Ishikawa (cell line): ENCODE data around the gene SLC18B1.

Experiments used
- CEBPB ChIP-seq: IDR thresholded peaks from 2 replicates; pipeline ENCODE4 v1.6.1; 2012
- CREB1 ChIP-seq: IDR thresholded peaks from 2 replicates; pipeline ENCODE4 v1.6.1; 2012; ENCODE audit warnings: low read depth
- EGR1 ChIP-seq: IDR thresholded peaks from 2 replicates; pipeline ENCODE4 v1.6.1; 2012
- EP300 ChIP-seq: IDR thresholded peaks from 2 replicates; pipeline ENCODE4 v1.6.1; 2012; ENCODE audit warnings: borderline replicate concordance
- FOXM1 ChIP-seq: IDR thresholded peaks from 2 replicates; pipeline ENCODE4 v1.6.1; 2012; ENCODE audit warnings: low read depth, borderline replicate concordance
- MAX ChIP-seq: IDR thresholded peaks from 2 replicates; pipeline ENCODE4 v1.6.1; 2012
- NFIC ChIP-seq: IDR thresholded peaks from 2 replicates; pipeline ENCODE4 v1.6.1; 2012
- RAD21 ChIP-seq: IDR thresholded peaks from 2 replicates; pipeline ENCODE4 v1.6.1; 2012; ENCODE audit warnings: low read depth
- TAF1 ChIP-seq: IDR thresholded peaks from 2 replicates; pipeline ENCODE4 v1.6.1; 2012; ENCODE audit warnings: low read depth, mild to moderate bottlenecking
- TCF12 ChIP-seq: IDR thresholded peaks from 2 replicates; pipeline ENCODE4 v1.6.1; 2012; ENCODE audit warnings: low read depth
- TEAD4 ChIP-seq: IDR thresholded peaks from 2 replicates; pipeline ENCODE4 v1.6.1; 2012
- YY1 ChIP-seq: IDR thresholded peaks from 2 replicates; pipeline ENCODE4 v1.6.1; 2012; ENCODE audit warnings: low read depth
- ZBTB7A ChIP-seq: IDR thresholded peaks from 2 replicates; pipeline ENCODE4 v1.6.1; 2012; ENCODE audit warnings: low read depth
- TF ChIP-seq, protein P1 (sequence below): IDR thresholded peaks from 2 replicates; pipeline ENCODE4 v1.6.1; 2012
- TF ChIP-seq, protein P2 (sequence below): IDR thresholded peaks from 2 replicates; pipeline ENCODE4 v1.6.1; 2012; ENCODE audit warnings: low read depth, mild to moderate bottlenecking

The SLC18B1 gene

DNA sequence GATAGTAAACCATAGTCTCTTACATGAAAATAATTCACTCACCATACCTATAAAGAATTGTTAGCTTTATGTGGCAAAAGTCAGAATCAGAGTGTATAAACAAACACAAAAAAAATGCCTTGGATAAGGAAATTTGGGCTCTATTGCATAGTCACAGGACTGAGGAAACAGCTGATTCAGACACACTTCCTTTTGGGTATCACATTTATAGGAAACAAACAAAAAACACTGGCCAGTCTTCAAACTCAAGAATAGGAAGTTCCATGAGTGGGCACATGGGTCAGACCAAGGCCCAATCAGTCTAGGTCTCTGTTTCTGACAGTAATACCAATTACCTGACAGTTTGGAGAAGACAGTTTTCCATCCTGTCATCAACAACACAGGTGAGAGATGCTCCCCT is 8.0 kb downstream of the SLC18B1 start:
- no peak for TF ChIP-seq EP300
- TF ChIP-seq RAD21 = no peak
- no peak for TF ChIP-seq CREB1
- TF ChIP-seq TAF1 = no peak
- no peak for TF ChIP-seq MAX
- no peak for TF ChIP-seq FOXM1
- no peak for TF ChIP-seq YY1
- TF ChIP-seq EGR1 = no peak
- no peak for TF ChIP-seq NFIC
- no peak for TF ChIP-seq CEBPB
- no peak for TF ChIP-seq TEAD4
- no peak for TF ChIP-seq ZBTB7A
- TF ChIP-seq, protein P1, sequence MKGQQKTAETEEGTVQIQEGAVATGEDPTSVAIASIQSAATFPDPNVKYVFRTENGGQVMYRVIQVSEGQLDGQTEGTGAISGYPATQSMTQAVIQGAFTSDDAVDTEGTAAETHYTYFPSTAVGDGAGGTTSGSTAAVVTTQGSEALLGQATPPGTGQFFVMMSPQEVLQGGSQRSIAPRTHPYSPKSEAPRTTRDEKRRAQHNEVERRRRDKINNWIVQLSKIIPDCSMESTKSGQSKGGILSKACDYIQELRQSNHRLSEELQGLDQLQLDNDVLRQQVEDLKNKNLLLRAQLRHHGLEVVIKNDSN = no peak
- TF ChIP-seq, protein P2, sequence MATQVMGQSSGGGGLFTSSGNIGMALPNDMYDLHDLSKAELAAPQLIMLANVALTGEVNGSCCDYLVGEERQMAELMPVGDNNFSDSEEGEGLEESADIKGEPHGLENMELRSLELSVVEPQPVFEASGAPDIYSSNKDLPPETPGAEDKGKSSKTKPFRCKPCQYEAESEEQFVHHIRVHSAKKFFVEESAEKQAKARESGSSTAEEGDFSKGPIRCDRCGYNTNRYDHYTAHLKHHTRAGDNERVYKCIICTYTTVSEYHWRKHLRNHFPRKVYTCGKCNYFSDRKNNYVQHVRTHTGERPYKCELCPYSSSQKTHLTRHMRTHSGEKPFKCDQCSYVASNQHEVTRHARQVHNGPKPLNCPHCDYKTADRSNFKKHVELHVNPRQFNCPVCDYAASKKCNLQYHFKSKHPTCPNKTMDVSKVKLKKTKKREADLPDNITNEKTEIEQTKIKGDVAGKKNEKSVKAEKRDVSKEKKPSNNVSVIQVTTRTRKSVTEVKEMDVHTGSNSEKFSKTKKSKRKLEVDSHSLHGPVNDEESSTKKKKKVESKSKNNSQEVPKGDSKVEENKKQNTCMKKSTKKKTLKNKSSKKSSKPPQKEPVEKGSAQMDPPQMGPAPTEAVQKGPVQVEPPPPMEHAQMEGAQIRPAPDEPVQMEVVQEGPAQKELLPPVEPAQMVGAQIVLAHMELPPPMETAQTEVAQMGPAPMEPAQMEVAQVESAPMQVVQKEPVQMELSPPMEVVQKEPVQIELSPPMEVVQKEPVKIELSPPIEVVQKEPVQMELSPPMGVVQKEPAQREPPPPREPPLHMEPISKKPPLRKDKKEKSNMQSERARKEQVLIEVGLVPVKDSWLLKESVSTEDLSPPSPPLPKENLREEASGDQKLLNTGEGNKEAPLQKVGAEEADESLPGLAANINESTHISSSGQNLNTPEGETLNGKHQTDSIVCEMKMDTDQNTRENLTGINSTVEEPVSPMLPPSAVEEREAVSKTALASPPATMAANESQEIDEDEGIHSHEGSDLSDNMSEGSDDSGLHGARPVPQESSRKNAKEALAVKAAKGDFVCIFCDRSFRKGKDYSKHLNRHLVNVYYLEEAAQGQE = no peak
- TF ChIP-seq TCF12 = no peak

- TF ChIP-seq EGR1 = no peak
- no peak for TF ChIP-seq FOXM1
- no peak for TF ChIP-seq EP300
- TF ChIP-seq TAF1 = no peak
- TF ChIP-seq, protein P2 = no peak
- TF ChIP-seq TCF12 = no peak
- TF ChIP-seq ZBTB7A = no peak
- TF ChIP-seq RAD21 = no peak
- TF ChIP-seq YY1 = no peak
- TF ChIP-seq CEBPB = no peak
- TF ChIP-seq NFIC = no peak
These were observed 9.1 kb downstream of the SLC18B1 start for GRCh38 chr6:132789396-132789776.

DNA sequence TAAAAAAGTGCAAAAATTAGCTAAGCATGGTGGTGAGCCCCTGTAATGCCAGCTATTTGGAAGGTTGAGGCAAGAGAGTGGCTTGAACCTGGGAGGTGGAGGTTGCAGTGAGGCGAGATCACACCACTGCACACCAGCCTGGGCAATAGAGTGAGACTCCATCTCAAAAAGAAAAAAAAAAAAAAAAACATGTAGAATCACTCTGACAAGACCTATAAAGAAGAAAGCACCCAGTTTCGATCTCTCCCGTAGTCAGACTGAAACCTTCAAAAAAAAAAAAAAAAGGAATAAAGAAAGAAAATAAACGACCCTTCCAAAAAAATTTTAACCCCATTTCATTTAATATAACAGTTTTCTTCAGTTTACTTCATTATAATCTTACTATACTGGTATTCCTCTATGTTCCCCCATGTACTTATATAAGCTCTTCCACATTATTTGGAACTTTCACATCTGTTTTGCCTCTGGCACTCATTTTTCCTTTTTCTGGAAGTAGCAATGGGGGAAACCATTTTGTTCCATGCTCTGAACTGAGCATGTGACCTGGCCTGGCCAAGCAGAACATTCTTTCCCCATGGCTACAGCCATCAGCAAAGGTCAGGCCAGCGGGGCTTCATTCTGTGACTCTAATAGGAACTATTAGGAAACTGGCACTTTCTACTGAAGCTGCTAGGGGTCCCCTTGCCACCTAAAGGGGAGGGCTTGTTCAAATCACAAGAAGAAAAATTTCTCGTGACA is 9.6 kb downstream of the SLC18B1 start:
- TF ChIP-seq FOXM1 = no peak
- TF ChIP-seq TEAD4 = no peak
- TF ChIP-seq, protein P2 = no peak
- no peak for TF ChIP-seq RAD21
- no peak for TF ChIP-seq TCF12
- no peak for TF ChIP-seq NFIC
- TF ChIP-seq EGR1 = no peak
- no peak for TF ChIP-seq ZBTB7A
- TF ChIP-seq, protein P1 = no peak
- no peak for TF ChIP-seq TAF1
- TF ChIP-seq CEBPB = no peak
- no peak for TF ChIP-seq CREB1
- no peak for TF ChIP-seq MAX
- TF ChIP-seq YY1 = no peak
- no peak for TF ChIP-seq EP300

- TF ChIP-seq NFIC = no peak
- no peak for TF ChIP-seq RAD21
- TF ChIP-seq, protein P2 = no peak
These were observed 12.5 kb downstream of the SLC18B1 start for GRCh38 chr6:132785936-132786335.
